ENCODE measurements around the gene EBP.

- TF ChIP-seq POLR2A (IDR thresholded peaks at IDR 0.05) = no peak
- TF ChIP-seq CTCF (IDR thresholded peaks at IDR 0.05) = no peak
Measured at GRCh38 chrX:48531358-48531959, 9.9 kb downstream of the EBP start.
